ENCODE results near the gene ANKRD52.

The ANKRD52 gene

DNA sequence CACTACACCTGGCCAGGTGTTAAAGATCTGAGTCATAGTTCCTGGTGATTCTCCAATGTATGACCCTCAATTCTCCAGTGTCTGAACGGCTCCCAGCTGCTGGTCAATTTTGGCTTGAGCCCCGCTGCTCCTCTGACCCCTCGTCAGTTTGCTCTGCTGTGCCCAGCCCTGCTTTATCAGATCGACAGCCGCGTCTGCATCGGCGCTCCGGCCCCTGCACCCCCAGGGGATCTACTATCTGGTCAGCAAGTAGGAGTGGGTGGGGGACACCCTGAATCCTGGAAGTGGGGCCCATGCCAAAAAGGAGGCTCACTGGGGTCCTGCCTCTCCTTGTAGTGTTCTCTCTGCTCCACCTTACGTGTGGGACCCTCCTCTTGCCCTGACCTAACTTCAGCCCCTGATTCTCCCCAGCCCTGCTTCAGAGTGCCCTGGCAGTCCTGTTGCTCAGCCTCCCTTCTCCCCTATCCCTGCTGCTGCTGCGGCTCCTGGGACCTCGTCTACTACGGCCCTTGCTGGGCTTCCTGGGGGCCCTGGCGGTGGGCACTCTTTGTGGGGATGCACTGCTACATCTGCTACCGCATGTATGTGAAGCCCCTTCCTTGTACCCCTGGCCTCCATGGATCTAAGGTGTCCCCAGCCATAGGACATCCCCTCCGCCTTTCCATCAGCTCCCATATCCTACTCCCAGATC, 23.3 kb downstream of the ANKRD52 start:
- H3K4me1 Mint-ChIP-seq: no peaks in the 10 kb centered on the region
- no peaks in the 10 kb centered on the region for H3K27me3 Mint-ChIP-seq
- no peak overlapping the region for H3K4me3 Mint-ChIP-seq
- H3K36me3 Mint-ChIP-seq: no peaks in the 10 kb centered on the region
- H3K9me3 Mint-ChIP-seq: no peaks in the 10 kb centered on the region
- H3K27ac Mint-ChIP-seq: no peak overlapping the region

DNA sequence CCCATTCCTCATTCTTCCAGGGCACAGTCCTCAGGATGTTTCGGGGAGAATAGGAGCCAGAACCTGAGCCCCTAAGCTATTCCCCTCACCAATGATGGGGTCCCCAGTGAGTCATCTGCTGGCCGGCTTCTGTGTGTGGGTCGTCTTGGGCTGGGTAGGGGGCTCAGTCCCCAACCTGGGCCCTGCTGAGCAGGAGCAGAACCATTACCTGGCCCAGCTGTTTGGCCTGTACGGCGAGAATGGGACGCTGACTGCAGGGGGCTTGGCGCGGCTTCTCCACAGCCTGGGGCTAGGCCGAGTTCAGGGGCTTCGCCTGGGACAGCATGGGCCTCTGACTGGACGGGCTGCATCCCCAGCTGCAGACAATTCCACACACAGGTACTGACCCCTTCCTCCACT, 27.0 kb downstream of the ANKRD52 start:
- no peaks in the 10 kb centered on the region for H3K27me3 Mint-ChIP-seq
- no peak overlapping the region for H3K27ac Mint-ChIP-seq
- no peaks in the 10 kb centered on the region for H3K9me3 Mint-ChIP-seq
- no peak overlapping the region for H3K4me3 Mint-ChIP-seq
- H3K4me1 Mint-ChIP-seq: no peaks in the 10 kb centered on the region
- H3K36me3 Mint-ChIP-seq: peaks cover 2% of the 10 kb centered on the region

DNA sequence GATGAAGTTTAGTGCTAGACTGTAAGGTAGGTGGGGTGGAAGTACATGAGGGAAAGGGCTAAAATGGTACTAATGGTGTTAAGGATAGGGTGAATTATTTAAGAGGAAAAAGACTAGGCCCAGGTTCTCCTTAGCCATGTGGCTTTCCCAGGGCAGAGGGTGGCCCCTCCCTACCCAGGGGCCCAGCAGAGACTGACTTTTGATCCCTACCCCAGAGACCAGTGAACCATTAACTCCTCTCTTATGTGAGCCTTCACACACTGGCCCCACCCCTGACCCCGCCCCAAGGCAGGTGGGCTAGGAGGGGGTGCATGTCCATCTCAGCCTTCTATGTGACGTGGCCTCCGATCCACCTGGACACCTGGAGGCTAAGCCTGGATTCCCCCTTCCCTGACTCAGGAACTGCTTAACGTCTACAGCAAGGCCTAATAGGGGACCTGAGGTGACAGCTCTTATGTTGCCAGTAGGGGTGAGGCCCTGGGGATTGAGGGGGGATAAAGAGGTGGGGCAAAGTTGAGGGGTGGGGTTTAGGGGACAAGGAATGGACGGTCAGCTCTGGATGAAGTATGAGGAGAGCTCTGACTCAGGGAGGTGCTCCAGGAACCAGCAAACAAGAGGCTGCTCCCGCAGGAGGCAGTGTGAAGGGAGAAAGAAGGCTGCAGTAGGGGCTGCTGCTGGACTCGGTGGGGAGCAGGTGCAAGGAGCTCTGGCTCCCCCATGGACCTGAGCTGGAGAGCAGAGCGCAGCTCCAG, 27.6 kb downstream of the ANKRD52 start:
- no peaks in the 10 kb centered on the region for H3K4me1 Mint-ChIP-seq
- no peak overlapping the region for H3K4me3 Mint-ChIP-seq
- H3K27ac Mint-ChIP-seq: no peak overlapping the region
- peaks cover 2% of the 10 kb centered on the region for H3K36me3 Mint-ChIP-seq
- H3K27me3 Mint-ChIP-seq: no peaks in the 10 kb centered on the region
- H3K9me3 Mint-ChIP-seq: no peaks in the 10 kb centered on the region

DNA sequence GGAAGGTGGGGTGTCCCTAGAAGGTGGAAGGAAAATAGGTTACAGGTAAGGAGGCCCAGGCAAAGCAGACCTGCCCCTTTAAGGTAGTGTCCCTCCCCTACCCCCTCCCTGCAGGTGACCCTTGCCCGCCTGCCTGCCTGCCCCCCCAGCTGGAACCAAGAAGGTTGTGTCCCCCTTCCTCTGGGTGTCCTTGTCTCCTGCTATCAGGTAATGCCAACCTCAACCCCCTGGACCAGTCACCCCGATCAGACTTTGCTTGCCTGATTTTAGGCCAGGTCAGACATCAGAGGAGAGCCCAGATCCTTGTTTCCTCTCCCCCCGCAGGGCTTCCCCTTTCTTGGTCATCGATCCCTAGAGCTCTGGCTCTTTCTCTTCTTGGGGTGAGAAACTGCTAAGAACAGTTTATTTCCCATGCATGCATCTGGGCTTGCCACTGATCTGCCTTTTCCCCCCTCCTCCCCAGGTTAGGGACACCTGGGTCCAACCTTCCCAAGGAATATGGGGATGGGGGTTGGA, 28.2 kb downstream of the ANKRD52 start, which contains the start of gene SLC39A5:
Gene SLC39A5, plus strand, starts transcription at position 136 of the 516 bp plus-strand sequence. CDS start 1,224 bp downstream, outside the sequence.
- no peaks in the 10 kb centered on the region for H3K9me3 Mint-ChIP-seq
- no peaks in the 10 kb centered on the region for H3K27me3 Mint-ChIP-seq
- H3K27ac Mint-ChIP-seq: no peak within 1 kb of the TSS
- H3K4me1 Mint-ChIP-seq: peaks cover 6% of the 10 kb centered on the region
- H3K4me3 Mint-ChIP-seq: no peak within 1 kb of the TSS
- peaks cover 2% of the 10 kb centered on the region for H3K36me3 Mint-ChIP-seq

DNA sequence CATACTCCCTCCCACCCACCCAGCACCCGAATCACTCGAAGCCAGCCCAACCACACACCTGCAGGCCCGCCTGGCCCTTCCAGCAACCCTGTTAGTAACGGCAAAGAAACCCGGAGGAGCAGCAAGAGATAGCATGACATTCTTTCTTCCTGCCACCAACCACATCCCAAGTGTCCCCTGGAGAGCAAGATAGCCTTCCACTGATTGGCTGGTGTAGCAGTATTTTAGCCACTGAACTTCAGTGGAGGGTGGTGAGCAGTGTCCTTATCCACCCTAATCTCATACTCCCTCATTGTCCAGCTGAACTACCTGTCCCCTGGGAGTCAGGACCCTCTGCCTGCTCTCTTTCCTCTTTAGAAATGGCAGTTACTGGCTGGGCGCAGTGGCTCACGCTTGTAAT, 29.1 kb downstream of the ANKRD52 start:
- Mint-ChIP-seq H3K4me3 (no peak overlapping the region), H3K27ac (no peak overlapping the region), H3K27me3 (no peaks in the 10 kb centered on the region), H3K9me3 (no peaks in the 10 kb centered on the region), H3K36me3 (peaks cover 2% of the 10 kb centered on the region), H3K4me1 (peaks cover 11% of the 10 kb centered on the region)

DNA sequence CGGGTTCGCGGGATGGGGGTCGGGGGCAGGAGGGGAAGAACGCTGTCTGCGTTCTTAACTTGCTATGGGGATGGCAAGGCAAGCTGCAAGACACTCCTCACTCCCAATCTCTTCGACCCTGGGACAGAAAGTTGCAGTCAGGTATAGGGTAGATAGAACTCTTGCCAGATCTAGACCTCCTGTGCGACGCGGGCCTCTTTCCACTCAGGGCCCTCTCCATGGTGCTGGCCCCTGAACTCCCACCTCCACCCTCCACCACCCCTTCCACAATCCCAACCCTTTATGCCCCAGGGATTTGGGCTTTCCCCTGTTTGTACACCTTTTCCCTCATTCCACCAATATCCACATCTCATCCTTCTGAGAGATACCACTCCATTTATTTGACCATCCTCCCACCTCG, 33.2 kb downstream of the ANKRD52 start:
- no peaks in the 10 kb centered on the region for H3K27me3 Mint-ChIP-seq
- peak overlapping the region; percentile 85 for H3K27ac Mint-ChIP-seq
- H3K4me3 Mint-ChIP-seq: peak overlapping the region; percentile 97
- peaks cover 42% of the 10 kb centered on the region for H3K4me1 Mint-ChIP-seq
- no peaks in the 10 kb centered on the region for H3K9me3 Mint-ChIP-seq
- peaks cover 2% of the 10 kb centered on the region for H3K36me3 Mint-ChIP-seq

DNA sequence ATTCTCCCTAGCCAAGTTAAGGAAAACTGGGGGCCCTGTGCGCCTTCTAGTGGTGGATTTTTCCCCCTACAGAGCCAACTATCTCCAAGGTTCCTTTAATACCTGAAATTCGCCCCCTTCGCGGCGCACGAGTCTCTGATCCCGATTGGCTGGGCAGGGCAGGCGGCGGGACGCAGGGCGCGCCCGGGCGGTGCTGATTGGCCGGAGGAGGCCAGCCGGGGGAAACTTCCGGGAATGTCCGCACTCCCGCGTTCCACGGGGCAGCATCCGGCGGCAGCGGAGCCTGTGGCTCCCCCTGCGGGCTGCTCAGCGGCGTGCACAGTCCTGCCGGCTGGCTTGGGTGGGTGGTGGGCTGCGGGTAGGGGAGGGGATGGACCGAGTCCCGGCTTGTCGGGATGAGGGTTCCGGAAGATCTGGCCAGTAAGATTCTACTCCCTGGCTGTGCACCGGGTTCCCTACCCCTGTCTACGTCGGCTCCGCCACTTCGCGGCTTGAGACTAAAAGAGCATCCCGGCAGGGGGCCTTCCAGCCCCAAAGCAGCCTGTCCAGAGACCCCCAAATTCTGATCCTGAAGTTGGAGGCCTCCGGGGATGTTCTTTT, 34.0 kb downstream of the ANKRD52 start, which contains the start of gene NABP2:
Gene NABP2, plus strand, starts transcription at position 241 of the 600 bp plus-strand sequence. CDS start 515 bp downstream, outside the sequence.
- Mint-ChIP-seq H3K27me3 (no peaks in the 10 kb centered on the region), H3K36me3 (peaks cover 2% of the 10 kb centered on the region), H3K4me1 (peaks cover 42% of the 10 kb centered on the region), H3K4me3 (peak within 1 kb of the TSS; percentile 97), H3K9me3 (no peaks in the 10 kb centered on the region), H3K27ac (peak within 1 kb of the TSS; percentile 85)

DNA sequence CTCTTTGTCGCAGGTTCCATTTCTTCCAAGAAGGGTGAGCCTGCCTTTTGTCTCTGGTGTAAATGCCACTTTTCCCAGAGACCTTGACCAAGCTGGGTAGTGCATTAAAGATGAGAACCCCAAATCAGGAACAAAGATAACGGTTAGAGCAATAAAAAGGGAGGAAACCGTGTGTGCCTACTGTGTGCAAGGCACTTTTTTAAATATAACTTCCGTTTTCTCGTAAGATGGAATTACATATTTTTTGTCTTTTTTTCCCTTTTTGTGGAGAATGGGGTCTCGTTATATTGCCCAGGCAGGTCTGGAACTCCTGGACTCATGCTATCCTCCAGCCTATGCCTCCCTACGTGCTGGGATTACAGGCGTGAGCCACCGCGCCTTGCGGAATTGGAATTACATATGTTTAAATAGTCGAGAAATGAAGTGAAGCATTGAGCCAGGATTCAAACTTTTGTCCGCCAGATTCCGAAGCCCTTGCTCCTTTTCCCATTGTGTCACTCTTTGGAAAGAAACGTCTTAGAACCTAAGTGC, 34.5 kb downstream of the ANKRD52 start:
- Mint-ChIP-seq H3K4me1 (peaks cover 42% of the 10 kb centered on the region), H3K27me3 (no peaks in the 10 kb centered on the region), H3K36me3 (peaks cover 2% of the 10 kb centered on the region), H3K4me3 (peak overlapping the region; percentile 97), H3K9me3 (no peaks in the 10 kb centered on the region), H3K27ac (peak overlapping the region; percentile 85)

DNA sequence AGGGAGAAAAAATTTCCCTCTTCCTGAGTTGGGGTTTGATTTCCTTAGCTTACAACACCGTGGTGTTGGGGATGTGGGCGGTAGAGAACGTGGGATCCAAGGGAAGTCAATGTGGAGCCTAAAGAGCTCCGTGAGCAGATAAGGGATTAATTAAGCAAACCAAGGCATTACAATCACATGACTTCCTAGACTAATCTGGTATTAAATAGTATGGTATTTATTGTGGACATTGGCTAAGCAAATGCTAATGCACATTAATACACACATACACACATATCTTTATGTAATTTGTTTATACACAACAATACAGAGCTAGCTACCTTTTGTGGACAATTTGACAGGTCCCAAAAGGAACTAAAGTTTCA, 35.7 kb downstream of the ANKRD52 start:
- Mint-ChIP-seq H3K4me3 (peak overlapping the region; percentile 97), H3K36me3 (peaks cover 2% of the 10 kb centered on the region), H3K9me3 (no peaks in the 10 kb centered on the region), H3K27me3 (no peaks in the 10 kb centered on the region), H3K27ac (peak overlapping the region; percentile 99), H3K4me1 (peaks cover 42% of the 10 kb centered on the region)

DNA sequence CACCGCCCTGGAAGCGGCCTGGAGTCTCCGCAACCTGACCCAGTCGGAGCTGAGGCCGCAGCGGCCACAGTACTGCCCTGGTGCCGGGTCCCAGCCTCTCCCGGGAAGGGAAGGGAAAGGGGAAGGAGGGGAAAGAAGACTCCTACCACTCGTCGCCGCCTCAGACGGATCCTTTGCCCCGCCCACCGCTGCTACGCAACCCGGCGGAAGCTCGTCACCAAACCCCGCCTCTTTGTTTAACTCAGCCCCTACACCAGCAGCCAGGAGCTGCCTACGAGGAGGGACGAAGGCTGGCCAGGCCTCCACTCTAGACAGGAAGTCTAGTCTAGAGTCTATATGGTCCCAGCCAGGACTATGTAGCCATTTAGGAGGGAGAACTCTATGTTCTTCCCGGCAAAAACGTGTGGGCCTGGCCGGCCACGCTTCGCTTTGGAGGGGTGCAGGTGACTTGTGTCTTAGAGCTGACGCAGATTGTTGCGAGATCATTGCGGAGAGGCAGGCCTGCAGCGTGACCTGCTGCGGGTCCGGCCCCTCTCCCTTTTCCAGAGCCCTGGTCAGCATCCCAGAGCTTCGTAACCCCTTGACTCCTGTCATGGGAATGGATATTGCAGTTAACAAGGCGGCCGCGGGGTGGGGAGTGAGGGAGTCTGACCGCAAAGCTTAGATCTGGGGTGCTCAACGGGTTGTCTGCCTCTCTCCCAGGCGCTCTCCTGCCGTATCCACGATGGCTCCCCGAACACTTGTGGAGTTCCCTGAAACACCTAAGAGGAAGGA, 36.2 kb downstream of the ANKRD52 start, which contains the start of gene RNF41:
Gene RNF41, minus strand, starts transcription at position 166 of the 774 bp plus-strand sequence. CDS start 7,875 bp downstream, outside the sequence.
- H3K4me1 Mint-ChIP-seq: peaks cover 42% of the 10 kb centered on the region
- H3K27ac Mint-ChIP-seq: peak within 1 kb of the TSS; percentile 99
- no peaks in the 10 kb centered on the region for H3K9me3 Mint-ChIP-seq
- peak within 1 kb of the TSS; percentile 97 for H3K4me3 Mint-ChIP-seq
- H3K36me3 Mint-ChIP-seq: peaks cover 2% of the 10 kb centered on the region
- H3K27me3 Mint-ChIP-seq: no peaks in the 10 kb centered on the region

DNA sequence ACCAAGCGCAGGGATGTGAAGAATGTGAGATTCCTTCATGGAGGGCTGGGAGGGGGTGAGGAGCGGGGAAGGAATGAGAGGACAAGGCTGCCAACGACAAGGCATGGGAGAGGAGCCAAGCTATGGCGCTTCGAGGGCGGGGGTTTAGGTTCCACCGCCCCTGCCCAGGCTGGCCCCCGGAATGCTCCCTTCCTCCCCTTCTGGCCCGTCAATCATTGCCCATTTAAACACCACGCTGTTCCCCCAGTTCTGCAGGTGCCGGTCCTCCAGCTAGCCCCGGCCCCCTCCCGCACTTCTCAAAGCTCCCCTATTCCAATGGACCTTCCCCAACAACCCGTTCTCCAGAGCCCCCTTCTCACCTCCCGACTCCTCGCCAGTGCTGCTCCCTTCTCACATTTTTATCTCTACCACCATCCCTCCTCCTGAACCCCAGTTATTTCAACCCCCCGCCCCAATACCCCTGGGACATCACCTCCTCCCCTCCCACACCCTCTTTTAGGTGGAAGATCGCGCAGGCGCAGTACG, 36.9 kb downstream of the ANKRD52 start:
- Mint-ChIP-seq H3K27me3 (no peaks in the 10 kb centered on the region), H3K36me3 (peaks cover 1% of the 10 kb centered on the region), H3K4me3 (peak overlapping the region; percentile 97), H3K27ac (peak overlapping the region; percentile 99), H3K4me1 (peaks cover 46% of the 10 kb centered on the region), H3K9me3 (no peaks in the 10 kb centered on the region)

DNA sequence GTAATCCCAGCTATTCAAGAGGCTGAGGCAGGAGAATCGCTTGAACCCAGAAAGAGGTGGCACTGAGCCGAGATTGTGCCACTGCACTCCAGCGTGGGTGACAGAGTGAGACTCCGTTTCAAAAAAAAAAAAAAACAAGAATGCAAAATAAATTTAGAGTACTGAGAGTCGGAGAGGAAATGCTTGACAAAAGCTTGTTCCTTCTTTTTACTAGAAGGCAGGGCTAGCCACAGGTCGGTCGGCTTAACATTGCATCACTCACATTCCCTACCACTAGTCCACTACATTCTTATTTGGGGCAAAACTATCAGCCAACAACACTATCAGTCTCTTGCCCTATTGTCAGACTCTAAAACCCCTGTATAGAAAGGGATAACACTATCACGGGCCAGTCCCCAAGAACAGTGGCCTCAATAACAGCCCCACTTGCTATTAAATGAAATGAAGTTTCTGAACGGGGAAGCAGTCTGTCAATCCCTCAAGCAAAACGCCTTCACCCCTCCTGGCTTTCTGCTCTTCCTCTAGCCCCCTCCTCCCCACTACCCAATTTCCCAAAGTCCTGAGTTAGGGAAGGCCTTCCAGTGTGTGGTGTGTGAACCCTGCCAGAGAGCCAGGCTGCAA, 37.5 kb downstream of the ANKRD52 start:
- Mint-ChIP-seq H3K4me1 (peaks cover 50% of the 10 kb centered on the region), H3K27me3 (no peaks in the 10 kb centered on the region), H3K36me3 (no peaks in the 10 kb centered on the region), H3K9me3 (no peaks in the 10 kb centered on the region), H3K4me3 (peak overlapping the region; percentile 97), H3K27ac (peak overlapping the region; percentile 99)

DNA sequence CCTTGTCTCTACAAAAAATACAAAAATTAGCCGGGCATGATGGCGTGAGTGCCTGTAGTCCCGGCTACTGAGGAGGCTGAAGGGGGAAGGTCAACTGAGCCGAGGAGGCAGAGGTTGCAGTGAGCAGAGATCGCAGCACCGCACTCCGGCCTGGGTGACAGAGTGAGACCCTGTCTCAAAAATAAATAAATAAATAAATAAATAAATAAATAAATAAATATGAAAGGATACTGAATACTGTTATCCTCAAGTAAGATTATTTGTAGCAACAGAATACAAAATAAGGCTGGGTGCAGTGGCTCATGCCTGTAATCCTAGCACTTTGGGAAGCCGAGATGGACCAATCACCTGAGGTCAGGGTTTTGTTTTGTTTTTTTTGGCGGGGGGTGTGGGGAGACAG, 38.3 kb downstream of the ANKRD52 start:
- Mint-ChIP-seq H3K27ac (no peak overlapping the region), H3K4me1 (peaks cover 48% of the 10 kb centered on the region), H3K4me3 (peak overlapping the region; percentile 30), H3K9me3 (no peaks in the 10 kb centered on the region), H3K36me3 (peaks cover 4% of the 10 kb centered on the region), H3K27me3 (no peaks in the 10 kb centered on the region)

DNA sequence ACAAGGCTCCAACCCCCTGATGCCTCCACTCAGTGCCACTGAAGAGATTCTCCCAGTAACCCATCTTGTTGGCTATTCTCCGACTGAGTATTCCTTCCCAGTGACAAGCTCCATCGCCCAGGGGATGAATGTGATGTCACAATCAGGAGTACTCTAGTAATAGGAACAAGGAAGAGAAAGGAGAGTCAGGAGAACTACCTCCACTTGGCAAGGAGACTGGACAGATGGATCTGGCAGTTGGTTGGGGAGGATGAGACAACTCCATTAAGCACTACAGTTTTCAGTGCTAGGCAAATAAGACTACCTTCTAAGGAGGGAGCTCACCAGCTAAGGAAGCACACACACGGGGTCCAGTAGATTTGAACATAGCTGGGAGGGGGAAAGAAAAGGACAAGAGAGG, 41.7 kb downstream of the ANKRD52 start:
- peaks cover 26% of the 10 kb centered on the region for H3K4me1 Mint-ChIP-seq
- no peak overlapping the region for H3K4me3 Mint-ChIP-seq
- H3K27ac Mint-ChIP-seq: no peak overlapping the region
- no peaks in the 10 kb centered on the region for H3K9me3 Mint-ChIP-seq
- H3K36me3 Mint-ChIP-seq: peaks cover 8% of the 10 kb centered on the region
- no peaks in the 10 kb centered on the region for H3K27me3 Mint-ChIP-seq
